Measurements from ENCODE around the gene DEDD.

DEDD gene, protein sequence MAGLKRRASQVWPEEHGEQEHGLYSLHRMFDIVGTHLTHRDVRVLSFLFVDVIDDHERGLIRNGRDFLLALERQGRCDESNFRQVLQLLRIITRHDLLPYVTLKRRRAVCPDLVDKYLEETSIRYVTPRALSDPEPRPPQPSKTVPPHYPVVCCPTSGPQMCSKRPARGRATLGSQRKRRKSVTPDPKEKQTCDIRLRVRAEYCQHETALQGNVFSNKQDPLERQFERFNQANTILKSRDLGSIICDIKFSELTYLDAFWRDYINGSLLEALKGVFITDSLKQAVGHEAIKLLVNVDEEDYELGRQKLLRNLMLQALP

DNA sequence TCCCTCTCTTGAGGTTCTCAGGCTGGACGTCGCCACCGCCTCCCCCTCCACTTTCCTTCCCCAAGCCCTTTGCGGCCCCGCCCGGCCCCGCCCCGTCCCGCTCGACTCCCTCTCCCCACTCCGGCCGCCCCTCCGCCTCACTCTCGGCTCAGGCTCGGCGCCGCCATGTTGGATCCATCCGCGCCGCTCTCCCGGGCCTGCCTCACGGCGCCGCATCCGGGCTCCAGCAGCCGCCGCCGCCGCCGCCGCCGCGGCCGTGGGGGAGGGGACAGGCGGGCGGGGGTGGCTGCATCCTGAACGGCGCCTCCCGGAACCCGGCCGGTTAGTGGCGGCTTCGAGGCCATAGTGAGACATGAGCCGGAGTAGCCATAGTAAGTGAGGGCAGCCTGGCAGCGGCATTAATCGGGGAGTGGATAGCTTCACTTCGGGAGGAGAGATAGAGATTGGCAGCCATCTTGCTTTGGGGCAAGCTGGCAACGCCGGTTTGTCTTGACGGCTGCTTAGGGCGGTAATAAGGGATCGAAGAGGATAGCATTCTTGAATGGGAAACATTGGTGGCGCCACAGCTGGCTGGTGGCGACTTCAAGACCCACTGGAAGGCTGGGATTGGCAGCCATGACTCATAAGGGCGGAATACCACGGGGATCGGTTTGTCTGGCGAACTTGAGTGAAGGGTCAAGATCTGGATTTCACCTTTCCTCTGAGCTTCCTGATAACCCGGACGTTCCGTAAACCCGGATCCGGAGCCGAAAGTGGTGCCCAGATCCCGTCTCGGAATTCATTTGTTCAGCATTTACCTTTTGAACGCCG lies at the start of gene DEDD:
DEDD (minus strand) TSS at position 258 of the 810 bp plus-strand sequence. CDS start 8,205 bp downstream, outside the sequence.
- DNase-seq: peak; percentile 91

DNA sequence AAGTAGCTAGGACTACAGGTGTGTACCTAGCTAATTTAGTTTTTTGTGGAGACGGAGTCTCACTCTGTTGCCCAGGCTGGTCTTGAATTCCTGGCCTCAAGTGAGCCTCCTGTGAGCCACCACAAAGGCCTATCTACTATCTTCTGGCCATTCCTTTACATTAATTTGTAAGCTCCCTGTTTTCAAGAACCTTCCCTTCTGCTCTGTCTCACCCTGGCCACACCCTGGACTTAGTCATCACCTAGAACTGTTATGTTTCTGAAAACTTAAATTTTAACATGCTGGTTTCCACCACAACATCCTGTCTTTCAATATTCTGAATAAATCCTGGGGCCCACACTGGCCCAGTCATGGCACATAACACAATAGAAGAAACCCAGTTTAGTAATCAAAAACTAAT lies 49.7 kb upstream of the DEDD start:
- peak; percentile 78 for DNase-seq

DNA sequence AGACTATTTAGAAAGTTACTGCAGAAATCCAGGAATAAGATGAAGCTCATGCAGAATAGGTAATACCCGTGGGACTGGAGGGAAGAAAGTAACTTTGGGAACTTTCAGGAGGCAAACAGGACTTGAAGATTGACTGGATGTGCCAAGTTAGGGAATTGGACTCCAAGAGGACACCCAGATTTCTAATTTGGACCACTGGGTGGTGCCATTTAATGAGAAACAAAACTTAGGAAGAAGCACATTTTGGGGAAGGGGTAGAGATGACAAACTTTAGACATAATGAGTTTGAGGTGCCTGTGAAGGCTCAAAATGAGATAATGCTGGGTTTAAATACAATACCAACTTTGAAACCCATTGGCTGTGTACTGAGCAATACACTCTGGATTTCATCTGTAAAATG lies 48.2 kb upstream of the DEDD start:
- DNase-seq: peak; percentile 41

DNA sequence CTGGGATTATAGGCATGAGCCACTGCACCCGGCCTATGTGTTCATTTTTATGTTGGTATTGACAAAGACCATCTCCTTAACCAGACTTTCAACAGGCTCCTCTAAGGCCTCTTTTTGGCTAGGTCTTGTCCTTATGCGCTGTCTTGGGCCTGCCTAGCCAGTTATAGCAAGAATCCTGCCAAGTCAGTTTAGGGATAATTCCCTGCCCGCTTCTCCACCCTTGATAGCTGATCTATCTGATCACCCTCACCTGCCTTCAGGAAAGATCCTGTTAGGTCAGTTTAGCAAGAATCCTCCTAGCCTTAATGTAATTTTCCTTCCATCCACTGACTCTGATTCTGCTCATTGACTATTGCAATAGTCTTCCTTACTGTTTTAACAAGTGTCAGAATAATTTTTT lies 47.2 kb upstream of the DEDD start:
- no peak for DNase-seq

DNA sequence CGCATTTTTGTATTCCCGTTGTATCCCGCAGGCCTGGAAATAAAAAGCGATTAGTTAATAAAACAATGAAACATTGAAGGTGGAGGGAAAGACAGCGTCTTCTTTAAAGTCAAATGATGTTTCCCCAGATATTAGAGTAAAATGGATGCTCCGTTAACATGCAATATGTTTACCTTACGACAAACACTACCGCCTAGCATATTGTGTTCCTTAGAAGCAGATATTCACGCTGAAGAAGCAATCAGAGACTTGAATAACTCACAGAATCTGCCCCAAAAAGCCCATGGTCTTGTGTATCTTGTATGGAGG lies 45.4 kb upstream of the DEDD start:
- DNase-seq: no peak

DNA sequence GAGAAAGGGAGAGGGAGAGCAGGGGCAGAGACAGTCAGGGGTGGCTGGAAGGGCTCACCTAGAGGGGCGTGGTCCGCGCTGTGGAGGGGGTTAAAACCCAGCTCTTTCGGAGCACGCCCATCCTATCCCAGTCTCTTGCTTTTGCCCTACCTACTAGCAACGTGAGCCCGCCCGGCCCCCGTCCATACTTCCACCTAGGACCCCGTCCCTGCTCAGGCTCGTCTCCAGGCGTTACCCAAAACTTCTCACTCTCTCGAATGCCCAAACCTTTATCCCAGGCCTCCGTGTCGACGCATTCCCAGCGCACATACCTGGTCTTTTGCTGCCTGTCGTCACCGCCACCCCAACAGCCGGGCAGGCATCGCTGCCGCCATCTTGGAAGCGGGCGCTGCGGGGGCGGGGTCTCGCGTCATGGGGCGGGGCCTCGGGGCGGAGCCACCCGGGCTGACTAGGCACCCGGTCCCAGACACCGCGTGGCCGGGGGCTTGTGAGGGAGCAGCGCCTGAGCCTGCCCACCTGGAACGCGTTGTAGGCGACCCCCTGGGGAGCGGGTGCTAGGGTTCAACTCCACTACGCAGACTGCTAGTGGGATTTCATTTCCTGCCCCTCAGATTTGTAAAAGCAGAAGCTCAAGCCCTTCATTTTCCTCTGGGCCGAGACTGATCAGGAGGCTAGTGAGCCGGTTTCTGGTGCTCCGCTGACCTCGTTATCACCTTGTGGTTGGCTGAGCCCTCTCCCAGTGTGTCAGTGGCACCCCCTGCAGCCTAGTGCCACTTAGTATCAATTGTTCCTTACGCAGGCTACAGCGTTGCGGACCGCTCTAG lies 44.9 kb upstream of the DEDD start, which contains the start of gene B4GALT3:
B4GALT3 (minus strand) TSS at position 396 of the 824 bp plus-strand sequence. CDS start 1,447 bp downstream, outside the sequence.
- peak; percentile 94 for DNase-seq

DNA sequence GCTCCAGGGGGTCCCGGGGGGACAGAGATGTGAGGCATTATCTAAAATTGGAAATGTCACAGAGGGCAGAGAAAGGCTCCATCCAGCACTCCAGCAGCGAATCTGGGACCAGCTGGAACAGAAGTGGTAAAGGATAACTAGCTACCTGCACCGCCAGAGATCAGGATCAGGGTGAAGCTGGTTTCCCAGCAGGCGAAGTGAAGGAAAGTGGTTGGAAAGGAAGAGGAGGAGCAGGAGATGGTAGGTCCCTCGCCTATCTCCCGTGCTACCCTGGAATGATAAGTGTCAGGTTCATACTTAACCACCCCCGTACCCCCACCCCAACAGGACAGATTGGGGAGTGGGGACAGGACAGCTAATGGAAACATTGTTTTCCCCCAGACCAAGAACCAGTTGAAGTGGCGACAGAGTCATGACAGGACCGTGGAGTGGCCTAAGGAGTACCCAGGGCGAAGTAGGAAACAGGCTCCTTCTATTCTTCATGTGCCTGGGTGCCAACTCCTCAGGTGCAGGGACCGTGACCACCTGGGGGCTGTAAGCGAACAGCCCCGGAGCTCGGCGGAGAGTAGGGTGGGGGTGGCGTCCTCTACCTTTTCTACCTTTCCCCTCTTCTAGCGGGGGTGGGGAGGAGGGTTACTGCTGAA lies 44.1 kb upstream of the DEDD start:
- no peak for DNase-seq

DNA sequence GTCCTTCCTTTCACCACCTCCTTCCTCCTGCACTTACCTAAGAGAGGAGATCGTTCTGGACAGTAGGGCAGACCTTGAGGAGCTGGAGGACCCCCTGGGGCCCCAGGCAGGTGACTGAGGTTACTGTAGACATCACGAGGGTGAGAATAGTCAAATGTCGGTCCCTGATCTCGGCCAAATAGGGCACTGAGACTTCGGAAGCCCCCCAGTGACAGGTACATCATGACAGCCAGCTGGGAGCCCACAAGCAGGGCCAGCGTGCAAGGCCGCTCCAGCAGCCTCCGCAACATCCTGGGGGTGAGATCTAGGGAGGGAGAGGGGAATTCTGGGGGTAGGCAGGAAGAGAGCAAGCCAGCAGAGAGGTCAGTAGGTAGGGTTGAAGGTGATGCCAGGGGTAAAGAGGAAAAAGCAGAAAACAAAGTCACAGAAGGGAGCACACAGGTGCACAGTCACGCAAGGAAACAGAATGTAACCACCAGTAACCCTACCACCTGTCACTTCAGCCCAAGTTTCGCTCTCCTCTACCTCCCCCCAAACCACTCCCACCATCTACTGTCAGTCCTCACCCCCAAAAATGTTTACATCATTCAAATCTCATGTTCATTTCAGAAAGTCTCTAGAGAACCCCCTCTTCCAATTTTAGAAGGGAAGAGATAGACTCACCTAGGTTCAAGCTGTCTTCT lies 43.4 kb upstream of the DEDD start:
- DNase-seq: no peak

DNA sequence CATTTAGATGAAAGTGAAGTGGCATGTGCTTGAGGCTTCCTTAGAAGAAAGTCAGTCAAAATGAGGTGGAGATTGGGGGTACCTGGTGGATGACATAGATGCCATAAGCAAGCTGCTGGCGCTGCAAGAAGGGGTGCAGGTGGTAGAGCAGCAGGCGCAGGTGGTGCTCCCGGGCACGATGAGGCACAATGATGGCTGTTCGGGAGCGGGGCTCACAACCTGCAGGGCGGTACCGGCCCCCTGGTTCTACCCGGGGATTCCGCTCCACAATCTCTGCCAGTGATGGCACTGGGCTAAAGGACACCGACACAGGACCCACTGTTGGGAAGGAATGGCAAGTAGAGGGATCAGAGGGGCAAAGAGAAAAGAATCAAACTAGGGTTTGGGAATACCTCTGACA lies 42.4 kb upstream of the DEDD start:
- DNase-seq: no peak

DNA sequence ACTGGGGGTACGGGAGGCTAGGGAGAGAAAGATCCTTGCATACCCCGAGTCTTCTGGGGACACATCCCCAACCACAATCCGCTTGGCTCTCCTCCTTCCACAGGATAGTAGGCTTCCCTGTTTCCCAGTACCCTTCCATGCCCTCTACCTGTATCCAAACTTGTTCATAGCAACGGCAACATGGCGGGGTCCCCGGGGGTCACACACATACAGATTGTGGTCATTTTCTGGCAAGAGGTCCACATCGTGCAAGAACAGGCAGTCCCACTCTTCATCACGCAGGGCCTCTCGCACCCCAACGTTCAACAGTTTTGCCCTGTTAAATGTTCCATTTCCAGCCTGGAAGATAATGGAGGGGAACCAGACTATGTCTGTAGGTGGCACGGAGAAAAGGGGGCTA lies 41.2 kb upstream of the DEDD start:
- DNase-seq: no peak

DNA sequence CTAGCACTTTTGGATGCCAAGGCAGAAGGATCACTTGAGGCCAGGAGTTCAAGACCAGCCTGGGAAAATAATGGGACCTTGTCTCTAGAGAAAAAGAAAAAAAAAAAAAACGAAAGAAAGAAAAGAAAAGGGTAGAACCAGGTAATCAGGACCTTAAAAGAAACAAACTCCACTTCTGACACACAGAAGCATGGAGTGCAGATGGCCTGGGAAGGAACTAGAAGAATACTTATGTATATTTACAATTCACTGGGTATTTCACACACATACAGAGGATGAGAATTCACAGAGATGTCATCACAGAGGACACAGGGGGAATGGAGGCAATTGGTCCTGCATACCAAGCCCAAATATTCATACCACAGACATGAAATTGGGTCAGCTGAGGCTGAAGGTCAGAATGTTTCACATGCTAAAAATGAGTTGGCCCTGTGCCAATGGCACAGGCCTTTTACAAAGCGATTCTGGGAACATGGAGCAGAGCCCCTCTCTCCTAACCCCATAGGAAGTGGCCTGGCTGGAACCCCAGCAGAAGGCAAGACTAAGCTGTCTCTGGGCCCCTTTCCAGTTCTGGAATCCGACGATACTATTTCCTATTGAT lies 40.4 kb upstream of the DEDD start:
- no peak for DNase-seq

DNA sequence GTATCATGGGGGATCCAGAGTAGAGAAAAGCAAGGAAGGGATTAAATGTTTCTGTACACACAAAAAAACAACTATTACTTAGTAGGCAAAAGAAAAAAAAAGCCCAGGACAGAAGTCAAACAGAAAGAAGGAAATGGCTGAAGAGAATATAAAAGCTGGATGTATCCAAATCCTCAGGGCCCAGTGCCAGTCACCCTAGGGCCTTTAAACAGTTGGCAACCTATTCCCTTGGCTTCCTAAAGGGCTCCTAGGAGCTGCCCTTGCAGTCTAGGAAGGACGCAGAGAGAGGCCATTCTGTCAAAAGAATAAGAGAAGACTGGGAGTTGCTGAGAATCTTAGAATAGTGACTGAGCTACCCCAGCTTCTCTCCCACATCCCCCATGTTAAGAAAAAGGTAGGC lies 39.9 kb upstream of the DEDD start:
- DNase-seq: no peak

DNA sequence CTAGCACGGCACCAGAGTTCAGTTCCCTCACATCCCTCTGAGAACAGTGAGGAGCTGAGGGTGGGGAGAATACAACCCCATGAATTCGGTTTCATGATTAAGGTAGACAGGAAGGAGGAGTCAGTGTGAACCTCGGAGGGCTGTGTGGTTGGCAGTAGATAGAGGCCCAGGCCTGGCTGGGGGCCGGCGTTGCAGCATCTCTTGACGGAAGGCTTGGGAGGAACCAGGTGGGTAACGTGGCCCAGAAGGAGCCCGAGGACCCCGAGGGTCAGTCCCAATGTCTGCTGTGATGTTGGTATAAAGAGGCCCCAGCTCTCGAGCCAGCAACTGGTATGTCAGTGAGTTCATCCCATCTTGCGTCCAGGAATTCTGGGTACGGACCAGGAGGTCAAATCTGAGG lies 39.2 kb upstream of the DEDD start:
- DNase-seq: no peak

DNA sequence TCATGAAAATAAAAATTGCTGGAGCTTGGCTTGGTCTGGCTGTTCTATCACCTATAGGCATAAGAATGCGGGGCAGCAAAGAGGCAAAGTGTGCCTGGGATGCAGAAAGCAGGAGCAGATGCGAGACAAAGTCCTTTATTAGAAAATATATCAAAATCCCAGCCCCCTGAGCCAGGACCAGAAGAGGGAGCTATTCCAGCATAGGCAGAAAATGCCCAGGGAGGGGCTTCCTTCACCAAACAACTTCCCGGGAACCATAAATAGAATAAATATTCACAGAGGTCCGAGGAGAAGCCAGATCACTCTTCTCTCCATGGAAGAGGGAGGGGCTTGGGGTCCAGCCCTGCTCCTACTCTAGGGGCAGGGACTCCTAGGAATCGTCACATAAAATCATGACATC lies 38.7 kb upstream of the DEDD start:
- no peak for DNase-seq

DNA sequence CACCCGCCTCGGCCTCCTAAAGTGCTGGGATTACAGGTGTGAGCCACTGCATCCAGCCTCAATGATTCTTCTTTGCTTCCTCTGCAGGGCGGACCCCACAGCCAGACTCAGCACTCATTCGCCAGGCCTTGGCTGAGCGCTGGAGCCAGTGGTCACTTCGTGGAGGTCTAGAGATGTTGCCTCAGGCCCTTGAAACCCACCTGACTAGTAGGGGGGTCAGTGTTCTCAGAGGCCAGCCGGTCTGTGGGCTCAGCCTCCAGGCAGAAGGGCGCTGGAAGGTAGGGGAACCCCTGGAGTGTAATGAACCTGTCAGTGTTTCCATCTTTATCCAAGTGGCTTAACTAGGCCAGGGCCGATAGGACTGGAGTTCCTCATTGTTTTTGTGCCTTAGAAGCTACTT lies 36.4 kb upstream of the DEDD start:
- no peak for DNase-seq

DNA sequence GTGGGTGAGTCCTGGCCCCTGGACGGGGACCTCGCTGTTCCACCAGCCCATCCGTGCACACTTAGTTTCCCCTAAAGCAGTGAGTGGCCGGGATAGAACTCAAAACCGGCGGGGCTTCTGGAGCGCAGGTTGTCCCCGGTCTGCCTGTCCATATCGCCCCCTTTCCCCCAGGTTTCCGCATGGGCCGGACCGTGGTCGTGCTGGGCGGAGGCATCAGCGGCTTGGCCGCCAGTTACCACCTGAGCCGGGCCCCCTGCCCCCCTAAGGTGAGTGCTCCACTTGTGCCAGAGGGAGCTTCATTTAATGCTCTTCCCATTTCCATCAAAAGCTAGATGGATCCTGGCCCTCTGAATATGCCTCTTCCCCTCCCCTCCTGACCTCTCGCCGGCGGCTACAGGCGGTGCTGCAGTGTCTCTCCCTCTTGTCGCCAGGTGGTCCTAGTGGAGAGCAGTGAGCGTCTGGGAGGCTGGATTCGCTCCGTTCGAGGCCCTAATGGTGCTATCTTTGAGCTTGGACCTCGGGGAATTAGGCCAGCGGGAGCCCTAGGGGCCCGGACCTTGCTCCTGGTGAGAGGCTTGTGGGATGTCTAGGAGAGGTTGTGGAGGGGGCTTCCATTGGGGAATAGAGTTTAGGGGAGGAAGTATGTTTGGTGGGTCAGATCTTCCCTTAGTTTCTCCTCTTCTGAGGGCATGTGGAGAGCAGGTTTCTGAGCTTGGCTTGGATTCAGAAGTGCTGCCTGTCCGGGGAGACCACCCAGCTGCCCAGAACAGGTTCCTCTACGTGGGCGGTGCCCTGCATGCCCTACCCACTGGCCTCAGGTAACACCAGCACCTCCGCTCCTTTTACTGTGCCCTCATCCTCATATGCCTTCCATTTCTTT lies 34.4 kb upstream of the DEDD start:
- no peak for DNase-seq

DNA sequence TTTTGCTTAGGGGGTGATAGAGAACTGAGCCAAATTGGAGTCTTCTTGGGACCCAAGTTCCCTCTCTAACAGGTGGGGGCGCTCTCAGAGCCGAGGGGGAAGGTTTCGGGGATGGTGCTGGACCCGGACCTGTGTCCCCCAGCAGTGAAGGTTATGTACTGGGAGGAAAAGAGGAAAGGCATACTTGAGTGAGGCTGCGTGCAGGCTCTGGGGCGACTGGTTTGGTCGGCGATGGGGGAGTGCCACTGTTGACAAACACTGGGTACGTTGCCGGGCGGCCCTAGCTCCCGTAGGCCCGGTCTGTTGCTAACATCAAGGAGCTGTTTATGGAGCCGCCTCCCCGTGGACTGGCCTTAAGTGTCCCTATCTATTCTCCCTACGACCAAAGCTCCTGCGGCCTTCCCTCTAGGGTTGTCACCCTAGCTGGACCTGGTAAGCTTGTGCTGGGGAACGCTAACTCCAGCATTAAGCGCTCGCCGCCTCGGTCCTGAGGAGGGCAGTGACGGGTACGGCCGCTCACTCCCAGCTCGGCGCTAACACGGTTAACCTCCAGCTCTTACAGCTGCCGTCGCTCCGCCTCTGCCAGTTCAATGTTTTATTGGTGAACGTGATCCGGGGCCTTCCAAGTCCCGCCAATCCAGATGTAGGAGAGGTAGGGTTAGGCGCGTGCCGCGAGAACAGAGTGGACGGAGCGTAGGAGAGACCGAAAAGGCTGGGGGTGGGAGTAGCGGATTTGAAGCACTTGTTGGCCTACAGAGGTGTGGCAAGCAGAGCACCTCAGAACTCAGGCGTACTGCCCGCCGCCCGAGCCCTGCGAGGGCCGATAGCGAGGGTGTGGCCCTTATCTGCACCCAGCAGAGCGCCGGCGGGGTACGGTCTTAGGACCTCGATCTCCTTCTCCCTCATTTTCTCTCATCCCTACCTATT lies 33.5 kb upstream of the DEDD start, which contains the start of gene PPOX:
PPOX (plus strand) TSS at position 685 of the 927 bp plus-strand sequence. CDS start 422 bp downstream, outside the sequence.
- peak; percentile 93 for DNase-seq

DNA sequence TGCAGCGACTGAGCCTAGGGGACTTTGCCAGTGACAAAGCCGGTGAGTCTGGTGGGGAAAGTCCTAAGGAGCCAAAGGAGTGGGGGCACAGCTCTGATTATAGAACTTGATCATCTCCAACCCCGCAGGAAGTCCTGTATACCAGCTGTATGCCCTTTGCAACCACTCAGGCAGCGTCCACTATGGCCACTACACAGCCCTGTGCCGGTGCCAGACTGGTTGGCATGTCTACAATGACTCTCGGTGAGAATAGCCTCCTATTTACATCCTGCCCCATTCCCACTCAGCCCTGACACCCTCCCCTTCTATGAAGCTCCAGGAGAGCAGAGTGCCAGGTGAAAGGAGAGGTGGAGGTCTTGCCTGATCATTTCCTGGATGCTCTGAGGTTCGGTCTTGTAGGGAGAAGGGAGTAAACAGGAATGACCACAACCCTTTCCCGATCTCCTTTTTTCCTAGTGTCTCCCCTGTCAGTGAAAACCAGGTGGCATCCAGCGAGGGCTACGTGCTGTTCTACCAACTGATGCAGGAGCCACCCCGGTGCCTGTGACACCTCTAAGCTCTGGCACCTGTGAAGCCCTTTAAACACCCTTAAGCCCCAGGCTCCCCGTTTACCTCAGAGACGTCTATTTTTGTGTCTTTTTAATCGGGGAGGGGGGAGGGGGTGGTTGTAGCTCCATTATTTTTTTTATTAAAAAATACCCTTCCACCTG lies 32.6 kb upstream of the DEDD start:
- DNase-seq: no peak

DNA sequence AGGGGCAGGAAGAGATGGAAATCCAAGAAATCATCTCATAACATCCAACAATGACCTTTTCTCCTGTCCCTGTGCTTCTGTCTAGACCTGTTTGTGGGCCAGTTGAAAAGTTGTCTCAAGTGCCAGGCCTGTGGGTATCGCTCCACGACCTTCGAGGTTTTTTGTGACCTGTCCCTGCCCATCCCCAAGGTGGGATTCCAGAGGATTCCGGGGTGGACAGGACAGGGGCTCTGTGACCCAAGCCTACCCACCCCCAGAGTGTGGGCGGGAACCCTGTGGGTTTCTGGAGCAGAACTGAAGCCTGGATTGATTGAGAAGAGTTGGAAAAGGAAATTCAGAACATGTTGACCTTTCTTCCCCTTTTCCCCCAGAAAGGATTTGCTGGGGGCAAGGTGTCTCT lies 31.3 kb upstream of the DEDD start:
- DNase-seq: no peak
